PC-3 (cell line): ENCODE data around the gene RHOJ. TPM values are rescaled to one million over a fixed set of nuclear protein-coding genes. Genes with fewer than 3 reads are reported as not detected.

Source experiments
- ATAC-seq: fragments of 200-7000 bp; cut with Tn5 transposase; 2 replicates; pipeline ENCODE4 v1.9.1; 2020; ENCODE audit warnings: mild to moderate bottlenecking, moderate library complexity
- BruUV-seq: library from RNA; stranded (reverse); fragments of 400-500 nt; replicated peaks from 2 replicates; lab custom pipeline; 2021; lab: Mats Ljungman, UMichigan
- CTCF ChIA-PET: fragments of 300-600 bp; sonication (Branson Sonifier 250); formaldehyde crosslinking; loops from one replicate; lab custom pipeline; 2022; ENCODE audit warnings: antibody characterized with exemption; lab: Charles Lee
- POLR2A ChIA-PET: fragments of 300-600 bp; sonication (Branson Sonifier 250); formaldehyde crosslinking; loops from one replicate; lab custom pipeline; 2022; ENCODE audit warnings: antibody characterized with exemption; ENCODE audit not compliant: unreplicated experiment; lab: Charles Lee
- DNase-seq: peaks from one replicate; pipeline ENCODE4 v3.0.0-alpha.2; 2015
- H2AFZ ChIP-seq: fragments of 300-600 bp; sonication (generic); 2 replicates; pipeline ENCODE4 v1.6.0; 2016; ENCODE audit warnings: antibody characterized with exemption, low read length
- H3F3A ChIP-seq: fragments of 300-600 bp; sonication (generic); one replicate; pipeline ENCODE4 v1.6.0; 2017; ENCODE audit warnings: antibody characterized with exemption, low read length, control low read depth, mild to moderate bottlenecking; ENCODE audit not compliant: unreplicated experiment
- H3K27ac ChIP-seq: fragments of 300-600 bp; sonication (generic); 2 replicates; pipeline ENCODE4 v1.5.1; 2016; ENCODE audit warnings: mild to moderate bottlenecking, low read length
- H3K27me3 ChIP-seq: fragments of 300-600 bp; sonication (generic); 2 replicates; pipeline ENCODE4 v1.6.1; 2016; ENCODE audit warnings: low read length, mixed read lengths
- H3K36me3 ChIP-seq: fragments of 300-600 bp; sonication (generic); 2 replicates; pipeline ENCODE4 v1.6.1; 2016; ENCODE audit warnings: low read depth, mixed run types, low read length, mixed read lengths
- H3K4me1 ChIP-seq: fragments of 300-600 bp; sonication (generic); 2 replicates; pipeline ENCODE4 v1.5.1; 2016; ENCODE audit warnings: low read length; ENCODE audit not compliant: insufficient read depth
- H3K4me2 ChIP-seq: fragments of 300-600 bp; sonication (generic); 2 replicates; pipeline ENCODE4 v1.6.0; 2016; ENCODE audit warnings: low read length
- H3K4me3 ChIP-seq: fragments of 300-600 bp; sonication (generic); 2 replicates; pipeline ENCODE4 v1.5.1; 2016; ENCODE audit warnings: mild to moderate bottlenecking, low read length, mixed read lengths
- H3K79me2 ChIP-seq: fragments of 300-600 bp; sonication (generic); 2 replicates; pipeline ENCODE4 v1.6.1; 2017; ENCODE audit warnings: low read length, mixed read lengths
- H3K9ac ChIP-seq: fragments of 300-600 bp; sonication (generic); 2 replicates; pipeline ENCODE4 v1.6.0; 2016; ENCODE audit warnings: mild to moderate bottlenecking, low read length
- H3K9me2 ChIP-seq: fragments of 300-600 bp; sonication (generic); replicated peaks from 2 replicates; pipeline ENCODE4 v1.6.1; 2016; ENCODE audit warnings: mixed run types, low read length, mixed read lengths
- H3K9me3 ChIP-seq: fragments of 300-600 bp; sonication (generic); 2 replicates; pipeline ENCODE4 v1.6.1; 2016; ENCODE audit warnings: low read length, mixed read lengths
- H4K20me1 ChIP-seq: fragments of 300-600 bp; sonication (generic); 2 replicates; pipeline ENCODE4 v1.6.1; 2016; ENCODE audit warnings: low read length, mixed read lengths
- CTCF ChIP-seq: fragments of 300-600 bp; sonication (generic); conservative IDR thresholded peaks from 2 replicates; pipeline ENCODE4 v1.5.1; 2017; ENCODE audit warnings: antibody characterized with exemption, low read depth, mild to moderate bottlenecking, low read length
- EZH2 ChIP-seq: fragments of 300-600 bp; sonication (generic); IDR thresholded peaks from one replicate; pipeline ENCODE4 v1.6.1; 2017; ENCODE audit warnings: antibody characterized with exemption, mild to moderate bottlenecking, low read length; ENCODE audit not compliant: unreplicated experiment
- EZH2phosphoT487 ChIP-seq: fragments of 300-600 bp; sonication (generic); IDR thresholded peaks from 2 replicates; pipeline ENCODE4 v1.6.1; 2018; ENCODE audit warnings: mild to moderate bottlenecking, antibody characterized with exemption, low read length, borderline replicate concordance
- intact Hi-C: fragments of 100-400 bp; cut with micrococcal nuclease; formaldehyde crosslinking; loops from 2 replicates; pipeline ENCODE4 v1.9.0; 2023
- total RNA-seq: library from RNA; depleted of rRNA; stranded (reverse); fragments of >200 nt; gene quantifications from 2 replicates; pipeline ENCODE4 v1.2.3, GENCODE V29; 2014

The RHOJ gene
- total RNA-seq, 1 experiment from 2014 or later, result not detected

- Histone ChIP-seq H3K27ac (no peak overlapping the region), H3F3A (no peaks in the 10 kb centered on the region), H4K20me1 (no peaks in the 10 kb centered on the region), H3K4me1 (no peaks in the 10 kb centered on the region), H3K9ac (no peak overlapping the region), H3K9me2 (no peaks in the 10 kb centered on the region), H3K4me2 (no peak overlapping the region), H3K4me3 (no peak overlapping the region), H3K79me2 (no peaks in the 10 kb centered on the region), H3K27me3 (peaks cover 90% of the 10 kb centered on the region), H3K36me3 (no peaks in the 10 kb centered on the region), H3K9me3 (no peaks in the 10 kb centered on the region), H2AFZ (no peak overlapping the region)
- no peak for TF ChIP-seq EZH2
- TF ChIP-seq CTCF, result no peak
- no peak for TF ChIP-seq EZH2phosphoT487
- BruUV-seq, result no TSS peak
- 0 out of 2 replicates have a peak, but pooled peaks have one; percentile 15 for ATAC-seq
- ChIA-PET CTCF (no interaction called here), POLR2A (no interaction called here)
- intact Hi-C loops, result no loop called here
- no peak for DNase-seq
Measured at GRCh38 chr14:63282997-63283883, 79.0 kb downstream of the RHOJ start.

GRCh38 chr14:63283884-63284248, 79.6 kb downstream of the RHOJ start:
- TF ChIP-seq CTCF (no peak), EZH2phosphoT487 (no peak), EZH2 (no peak)
- no peak for ATAC-seq
- no peak overlapping the region for H3K9ac ChIP-seq
- no peaks in the 10 kb centered on the region for H3K36me3 ChIP-seq
- no peak overlapping the region for H3K27ac ChIP-seq
- no peaks in the 10 kb centered on the region for H3K79me2 ChIP-seq
- H3K4me1 ChIP-seq, result no peaks in the 10 kb centered on the region
- H3K9me3 ChIP-seq, result no peaks in the 10 kb centered on the region
- no peaks in the 10 kb centered on the region for H4K20me1 ChIP-seq
- H3K27me3 ChIP-seq, result peaks cover 96% of the 10 kb centered on the region
- ChIA-PET POLR2A (interaction anchor here (0.5 kb wide), 1 partner anchor 1125 kb away, joined by 3 read pairs; no protein-coding TSS in a partner anchor), CTCF (interaction anchor here (0.7 kb wide), 1 partner anchor 72 kb away, joined by 3 read pairs; no protein-coding TSS in a partner anchor)
- no peak overlapping the region for H3K4me3 ChIP-seq
- H3K4me2 ChIP-seq, result no peak overlapping the region
- intact Hi-C loops, result no loop called here
- DNase-seq, result no peak
- H2AFZ ChIP-seq, result no peak overlapping the region
- no peaks in the 10 kb centered on the region for H3K9me2 ChIP-seq
- no TSS peak for BruUV-seq
- H3F3A ChIP-seq, result no peaks in the 10 kb centered on the region

GRCh38 chr14:63286071-63286470, 81.8 kb downstream of the RHOJ start:
- ChIA-PET POLR2A (no interaction called here), CTCF (no interaction called here)
- intact Hi-C loops, result no loop called here
- DNase-seq, result no peak
- ATAC-seq, result no peak
- Histone ChIP-seq H3K79me2 (no peaks in the 10 kb centered on the region), H3K9me3 (no peaks in the 10 kb centered on the region), H3K36me3 (no peaks in the 10 kb centered on the region), H3K4me3 (no peak overlapping the region), H3K4me2 (no peak overlapping the region), H2AFZ (no peak overlapping the region), H3F3A (no peaks in the 10 kb centered on the region), H3K27ac (no peak overlapping the region), H3K9ac (no peak overlapping the region), H3K4me1 (no peaks in the 10 kb centered on the region), H4K20me1 (no peaks in the 10 kb centered on the region), H3K9me2 (no peaks in the 10 kb centered on the region), H3K27me3 (peaks cover 97% of the 10 kb centered on the region)
- TF ChIP-seq EZH2, result no peak
- no peak for TF ChIP-seq EZH2phosphoT487
- no peak for TF ChIP-seq CTCF
- no TSS peak for BruUV-seq
